ENCODE measurements around the gene ATG4B. TPM values are rescaled to one million over a fixed set of nuclear protein-coding genes. Genes with fewer than 3 reads are reported as not detected.

The ATG4B gene
- total RNA-seq, 3 donors from 2014 or later = 87.9 to 154 (median 94.6) TPM

DNA sequence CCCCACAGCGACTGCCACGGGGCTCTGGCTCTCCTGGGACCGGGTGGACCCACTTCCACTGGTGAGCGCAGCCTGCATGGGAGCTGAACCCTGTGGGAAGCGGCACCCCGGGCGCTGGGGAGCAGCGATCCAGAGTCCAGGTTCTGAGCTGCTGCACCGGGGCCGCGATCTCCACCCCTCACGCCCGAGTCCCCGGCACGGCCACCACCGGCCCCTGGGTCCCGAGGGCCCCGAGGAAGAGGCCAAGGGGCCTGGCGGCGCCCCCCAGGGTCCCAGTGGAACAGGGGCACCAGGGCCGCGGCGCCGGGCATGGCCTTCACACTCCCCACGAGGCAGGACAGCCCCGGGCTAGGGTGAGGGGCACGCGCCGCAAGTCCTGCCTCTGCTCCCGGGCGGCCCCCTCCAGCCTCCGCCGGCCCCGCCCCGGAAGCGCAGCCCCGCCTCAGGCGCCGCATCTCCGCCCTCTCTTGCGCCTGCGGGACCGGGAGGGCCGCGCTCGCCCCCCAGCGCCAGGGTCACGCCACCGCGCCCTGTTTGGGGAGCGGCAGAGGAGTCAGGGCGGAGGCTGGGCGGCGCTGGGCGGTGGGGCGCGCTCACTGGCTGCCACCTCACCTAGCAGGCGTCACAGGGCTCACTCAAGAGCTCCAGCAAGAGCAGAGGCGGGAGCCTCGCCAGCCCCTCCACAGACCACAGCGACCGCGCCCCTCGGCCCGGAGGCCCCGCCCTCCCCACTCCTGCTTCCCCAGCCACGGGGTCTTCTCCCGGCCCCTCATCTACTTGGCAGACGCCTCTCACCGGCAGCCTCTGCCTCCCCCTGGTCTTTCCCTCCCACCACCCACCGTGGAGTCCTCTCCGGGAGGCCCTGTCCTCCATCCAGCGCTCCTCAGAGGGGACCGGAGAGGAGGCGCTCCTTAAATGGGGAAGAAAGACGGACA lies 27.4 kb upstream of the ATG4B start:
- DNase-seq (peak; percentile 92 to 96 (median 93)), ATAC-seq (peak; percentile 99)
- Histone ChIP-seq H3K4me3 (no peak overlapping the region), H3K36me3 (ENCODE audit: low read depth) (peaks cover 3% of the 10 kb centered on the region), H3K4me1 (ENCODE audit: low read depth) (peaks cover 17% of the 10 kb centered on the region), H3K9me3 (no peaks in the 10 kb centered on the region)
- intact Hi-C loops (cut with DNase I, micrococcal nuclease) = no loop called here
- TF ChIP-seq, protein P1, sequence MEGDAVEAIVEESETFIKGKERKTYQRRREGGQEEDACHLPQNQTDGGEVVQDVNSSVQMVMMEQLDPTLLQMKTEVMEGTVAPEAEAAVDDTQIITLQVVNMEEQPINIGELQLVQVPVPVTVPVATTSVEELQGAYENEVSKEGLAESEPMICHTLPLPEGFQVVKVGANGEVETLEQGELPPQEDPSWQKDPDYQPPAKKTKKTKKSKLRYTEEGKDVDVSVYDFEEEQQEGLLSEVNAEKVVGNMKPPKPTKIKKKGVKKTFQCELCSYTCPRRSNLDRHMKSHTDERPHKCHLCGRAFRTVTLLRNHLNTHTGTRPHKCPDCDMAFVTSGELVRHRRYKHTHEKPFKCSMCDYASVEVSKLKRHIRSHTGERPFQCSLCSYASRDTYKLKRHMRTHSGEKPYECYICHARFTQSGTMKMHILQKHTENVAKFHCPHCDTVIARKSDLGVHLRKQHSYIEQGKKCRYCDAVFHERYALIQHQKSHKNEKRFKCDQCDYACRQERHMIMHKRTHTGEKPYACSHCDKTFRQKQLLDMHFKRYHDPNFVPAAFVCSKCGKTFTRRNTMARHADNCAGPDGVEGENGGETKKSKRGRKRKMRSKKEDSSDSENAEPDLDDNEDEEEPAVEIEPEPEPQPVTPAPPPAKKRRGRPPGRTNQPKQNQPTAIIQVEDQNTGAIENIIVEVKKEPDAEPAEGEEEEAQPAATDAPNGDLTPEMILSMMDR (IDR thresholded peaks at IDR 0.05) = peak; percentile 84

GRCh38 chr2:241611062-241611461 lies 26.4 kb upstream of the ATG4B start:
- DNase-seq = no peak
- Histone ChIP-seq H3K4me3 (no peak overlapping the region), H3K4me1 (ENCODE audit: low read depth) (peaks cover 20% of the 10 kb centered on the region), H3K9me3 (no peaks in the 10 kb centered on the region), H3K36me3 (ENCODE audit: low read depth) (no peaks in the 10 kb centered on the region)
- no peak for ATAC-seq
- intact Hi-C loops (cut with DNase I, micrococcal nuclease) = no loop called here
- TF ChIP-seq, protein P1 (IDR thresholded peaks at IDR 0.05) = no peak

DNA sequence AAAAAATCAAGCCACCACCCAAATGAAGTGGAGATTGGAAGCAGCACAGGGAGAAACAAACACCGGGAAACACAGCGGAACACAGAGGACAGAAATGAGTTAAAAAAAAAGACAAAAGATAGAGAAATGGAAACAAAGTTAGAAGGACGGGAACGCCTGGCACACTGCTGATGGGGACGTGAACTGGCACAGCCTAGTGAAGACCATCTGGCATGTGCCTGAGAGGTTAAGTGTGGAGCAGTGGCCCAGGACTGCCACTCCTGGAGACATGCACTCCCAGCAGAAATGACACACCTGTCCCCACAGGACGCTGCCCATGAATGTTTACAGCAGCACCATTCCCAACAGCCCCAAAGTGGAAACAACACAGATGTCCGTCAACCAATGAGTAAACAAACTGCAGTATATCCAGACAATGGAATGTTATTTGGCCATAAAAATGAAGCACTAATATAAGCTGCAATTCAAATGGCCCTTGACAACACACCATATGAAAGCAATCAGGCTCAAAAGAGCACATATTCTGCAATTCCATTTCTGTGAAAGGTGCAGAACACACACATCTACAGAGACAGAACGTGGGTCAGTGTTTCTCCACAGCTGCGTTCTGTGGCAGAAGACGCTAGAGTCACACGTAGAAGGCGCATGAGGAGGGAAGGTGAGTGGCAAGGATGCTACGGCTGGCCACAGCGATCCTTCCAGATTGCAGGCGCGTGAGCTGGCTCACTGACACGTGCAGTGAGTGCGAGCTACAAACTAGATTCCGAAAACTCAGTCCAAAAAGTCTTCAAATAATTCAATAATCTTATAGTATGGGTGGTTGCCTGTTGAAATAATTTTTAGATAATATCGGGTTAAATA lies 25.1 kb upstream of the ATG4B start:
- DNase-seq = no peak
- H3K36me3 ChIP-seq (ENCODE audit: low read depth) = no peaks in the 10 kb centered on the region
- ATAC-seq = no peak
- intact Hi-C loops (cut with DNase I, micrococcal nuclease) = no loop called here
- TF ChIP-seq, protein P1 (IDR thresholded peaks at IDR 0.05) = no peak
- no peak overlapping the region for H3K4me3 ChIP-seq
- H3K4me1 ChIP-seq (ENCODE audit: low read depth) = peaks cover 22% of the 10 kb centered on the region
- H3K9me3 ChIP-seq = no peaks in the 10 kb centered on the region

- Histone ChIP-seq H3K36me3 (ENCODE audit: low read depth) (no peaks in the 10 kb centered on the region), H3K9me3 (no peaks in the 10 kb centered on the region), H3K4me1 (ENCODE audit: low read depth) (peaks cover 26% of the 10 kb centered on the region), H3K4me3 (no peak overlapping the region)
- TF ChIP-seq, protein P1 (IDR thresholded peaks at IDR 0.05) = no peak
- intact Hi-C loops (cut with DNase I, micrococcal nuclease) = no loop called here
- DNase-seq (no peak), ATAC-seq (no peak)
These were observed 24.3 kb upstream of the ATG4B start for GRCh38 chr2:241613017-241613780.

DNA sequence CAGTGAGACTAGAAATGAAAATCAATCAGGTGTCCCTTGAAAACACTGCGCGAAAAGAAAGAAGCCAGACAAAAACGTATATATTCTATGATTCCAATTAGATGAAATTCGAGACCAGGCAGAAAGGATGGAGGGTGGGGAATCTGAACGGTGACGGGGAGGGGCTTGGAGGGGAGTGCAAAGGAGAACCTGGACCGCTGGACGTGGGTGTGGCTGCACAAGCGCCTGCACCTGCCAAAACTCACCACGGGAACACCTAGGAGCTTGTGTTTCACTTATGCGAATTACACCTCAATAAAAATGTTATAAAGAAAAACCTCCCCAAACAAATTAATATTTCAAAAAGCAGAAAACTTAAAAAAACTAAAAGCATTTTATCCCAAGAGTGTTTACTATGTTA lies 22.5 kb upstream of the ATG4B start:
- DNase-seq (peak in 1 of 3 donors; percentile 17), ATAC-seq (no peak)
- H3K4me1 ChIP-seq (ENCODE audit: low read depth) = peaks cover 19% of the 10 kb centered on the region
- TF ChIP-seq, protein P1 (IDR thresholded peaks at IDR 0.05) = no peak
- no peak overlapping the region for H3K4me3 ChIP-seq
- H3K36me3 ChIP-seq (ENCODE audit: low read depth) = no peaks in the 10 kb centered on the region
- intact Hi-C loops (cut with DNase I, micrococcal nuclease) = no loop called here
- H3K9me3 ChIP-seq = no peaks in the 10 kb centered on the region
